Measurements from ENCODE around the gene BRD3.

The BRD3 gene

GRCh38 chr9:133986061-133986460, 81.8 kb downstream of the BRD3 start:
- Histone ChIP-seq H3K36me3 (ENCODE audit: insufficient read depth, low read length) (no peaks in the 10 kb centered on the region), H3K9ac (ENCODE audit: low read depth, low read length) (no peak overlapping the region), H3K4me1 (ENCODE audit: insufficient read depth, low read length) (no peaks in the 10 kb centered on the region; the same call in 1 of the 2 replicates), H3K9me3 (ENCODE audit: control insufficient read depth, insufficient read depth, low read length) (no peaks in the 10 kb centered on the region)

- Histone ChIP-seq H3K36me3 (ENCODE audit: insufficient read depth, low read length) (no peaks in the 10 kb centered on the region), H3K4me1 (ENCODE audit: insufficient read depth, low read length) (no peaks in the 10 kb centered on the region; the same call in 1 of the 2 replicates), H3K9me3 (ENCODE audit: control insufficient read depth, insufficient read depth, low read length) (no peaks in the 10 kb centered on the region), H3K9ac (ENCODE audit: low read depth, low read length) (no peak overlapping the region)
These were observed 84.7 kb downstream of the BRD3 start for GRCh38 chr9:133982971-133983720.

GRCh38 chr9:133981958-133982681, 85.7 kb downstream of the BRD3 start:
- H3K9me3 ChIP-seq (ENCODE audit: control insufficient read depth, insufficient read depth, low read length): no peaks in the 10 kb centered on the region
- H3K36me3 ChIP-seq (ENCODE audit: insufficient read depth, low read length): no peaks in the 10 kb centered on the region
- H3K9ac ChIP-seq (ENCODE audit: low read depth, low read length): no peak overlapping the region
- no peaks in the 10 kb centered on the region; the same call in 1 of the 2 replicates for H3K4me1 ChIP-seq (ENCODE audit: insufficient read depth, low read length)

DNA sequence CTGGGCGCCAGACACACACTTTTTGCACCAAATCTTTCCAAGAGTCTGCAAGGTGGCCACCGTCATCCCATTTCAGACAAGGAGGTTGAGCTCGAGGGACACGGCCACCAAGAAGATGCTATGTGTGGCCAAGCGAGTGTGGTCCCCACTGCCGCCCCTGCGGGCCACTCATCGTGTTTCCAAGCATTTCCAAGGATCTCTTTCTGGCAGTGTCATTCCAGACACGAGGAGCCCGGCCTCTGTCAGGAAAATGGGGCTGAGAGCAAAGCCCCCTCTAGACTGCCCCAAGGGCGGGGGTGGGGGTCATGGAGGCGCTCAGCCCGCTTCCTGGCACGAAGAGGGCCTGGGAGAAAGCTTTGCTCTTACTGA, 86.3 kb downstream of the BRD3 start:
- Histone ChIP-seq H3K36me3 (ENCODE audit: insufficient read depth, low read length) (no peaks in the 10 kb centered on the region), H3K9me3 (ENCODE audit: control insufficient read depth, insufficient read depth, low read length) (no peaks in the 10 kb centered on the region), H3K4me1 (ENCODE audit: insufficient read depth, low read length) (no peaks in the 10 kb centered on the region; the same call in 1 of the 2 replicates), H3K9ac (ENCODE audit: low read depth, low read length) (no peak overlapping the region)

DNA sequence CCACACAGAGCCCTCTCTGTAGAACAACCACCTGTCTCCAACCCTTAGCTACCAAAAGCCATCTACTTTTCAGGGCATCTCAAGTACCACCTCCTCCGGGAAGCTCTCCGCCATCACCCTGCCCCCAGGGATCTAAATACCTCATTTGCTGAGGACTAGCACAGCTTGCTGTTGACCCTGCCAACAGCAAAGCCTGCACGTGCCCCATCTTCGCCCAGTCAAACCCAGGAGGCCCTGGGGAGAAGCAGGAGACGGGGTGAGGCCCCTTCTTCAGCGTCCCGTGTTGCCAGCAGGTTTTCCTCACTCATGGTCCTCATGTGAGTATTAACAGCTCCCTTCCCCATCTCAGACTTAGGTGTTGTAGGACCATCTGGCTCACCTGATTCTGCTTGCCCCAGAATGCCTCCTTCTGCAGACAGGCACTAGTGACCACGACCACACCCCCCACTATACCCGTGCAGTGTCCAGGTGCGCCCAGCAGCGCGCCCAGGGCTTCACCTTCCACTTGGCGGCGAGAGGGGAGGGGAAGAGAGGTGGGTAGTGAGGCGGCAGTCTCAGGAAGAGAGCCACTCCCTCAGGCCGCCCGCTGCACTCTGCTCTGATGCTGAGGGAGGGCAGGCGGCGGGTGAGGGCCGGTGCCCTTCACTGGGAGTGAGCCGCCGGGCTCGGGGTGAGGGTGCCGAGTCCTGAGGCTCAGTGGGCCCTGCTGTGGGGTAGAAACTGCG, 86.8 kb downstream of the BRD3 start:
- H3K36me3 ChIP-seq (ENCODE audit: insufficient read depth, low read length): no peaks in the 10 kb centered on the region
- no peaks in the 10 kb centered on the region for H3K9me3 ChIP-seq (ENCODE audit: control insufficient read depth, insufficient read depth, low read length)
- no peaks in the 10 kb centered on the region; the same call in 1 of the 2 replicates for H3K4me1 ChIP-seq (ENCODE audit: insufficient read depth, low read length)
- no peak overlapping the region for H3K9ac ChIP-seq (ENCODE audit: low read depth, low read length)

All from ES-I3 (cell line).